Natural killer cell (primary cell): Measurements from ENCODE around the gene DPY19L1. TPM values are rescaled to one million over a fixed set of nuclear protein-coding genes. Genes with fewer than 3 reads are reported as not detected.

Experiments used
- ATAC-seq, 3 donors: fragments of 150-1000 bp in 2 of 3; fragments of 200-7000 bp in 1 of 3; cut with Tn5 transposase; 1 replicate in 1 of 3; 2 replicates in 2 of 3; pipeline ENCODE4 v1.10.0; 2021; ENCODE audit warnings: mild to moderate bottlenecking in 2 of 3, moderate library complexity in 2 of 3
- DNase-seq, 2 donors: peaks; one replicate each; pipeline versions ENCODE4 v3.0.0 to v3.0.0-alpha.2; 2013 to 2021; ENCODE audit warnings: mixed read lengths in 1 of 2
- H3K27ac ChIP-seq: one replicate; pipeline ENCODE4 v1.5.1; 2013; ENCODE audit warnings: mild to moderate bottlenecking, low read length
- H3K27me3 ChIP-seq: one replicate; pipeline ENCODE4 v1.6.1; 2013; ENCODE audit warnings: low read length; ENCODE audit not compliant: control insufficient read depth, insufficient read depth
- H3K36me3 ChIP-seq: one replicate; pipeline ENCODE4 v1.6.1; 2013; ENCODE audit warnings: low read length; ENCODE audit not compliant: control insufficient read depth, insufficient read depth
- H3K4me1 ChIP-seq: one replicate; pipeline ENCODE4 v1.6.1; 2013; ENCODE audit warnings: low read length; ENCODE audit not compliant: control insufficient read depth, insufficient read depth
- H3K4me3 ChIP-seq: one replicate; pipeline ENCODE4 v1.5.1; 2013; ENCODE audit warnings: low read length
- H3K9me3 ChIP-seq: one replicate; pipeline ENCODE4 v1.6.1; 2013; ENCODE audit warnings: low read length; ENCODE audit not compliant: control insufficient read depth, insufficient read depth
- H3K27ac Mint-ChIP-seq, 2 donors: one replicate each; pipeline ENCODE4 v1.8.0; 2022; ENCODE audit warnings: mild to moderate bottlenecking in 2 of 2, mixed read lengths in 2 of 2, moderate library complexity in 1 of 2
- H3K27me3 Mint-ChIP-seq, 2 donors: one replicate each; pipeline ENCODE4 v1.8.0; 2022; ENCODE audit warnings: low read depth in 2 of 2, mixed read lengths in 2 of 2
- H3K36me3 Mint-ChIP-seq: one replicate; pipeline ENCODE4 v1.8.0; 2022; ENCODE audit warnings: mixed read lengths
- H3K4me1 Mint-ChIP-seq, 2 donors: one replicate each; pipeline ENCODE4 v1.8.0; 2022; ENCODE audit warnings: mixed read lengths in 2 of 2
- H3K4me3 Mint-ChIP-seq: one replicate; pipeline ENCODE4 v1.8.0; 2022; ENCODE audit warnings: mild to moderate bottlenecking, moderate library complexity, mixed read lengths
- H3K9me3 Mint-ChIP-seq, 2 donors: one replicate each; pipeline ENCODE4 v1.8.0; 2022; ENCODE audit warnings: mixed read lengths in 2 of 2
- CTCF ChIP-seq: fragments of 200-600 bp; IDR thresholded peaks from one replicate; pipeline ENCODE4 v1.8.0; 2022; ENCODE audit warnings: antibody characterized with exemption
- WGBS: methylation state at CpG from one replicate; pipeline ENCODE4 v1.1.7; 2013; ENCODE audit warnings: missing lambda C conversion rate; ENCODE audit not compliant: insufficient coverage; 5-methylcytosine and 5-hydroxymethylcytosine counted together
- intact Hi-C: fragments of 100-400 bp; cut with micrococcal nuclease; formaldehyde crosslinking; loops from one replicate; pipeline ENCODE4 v1.14.2; 2022
- total RNA-seq, 4 donors: library from RNA; stranded (reverse); fragments of 120-200 nt in 1 of 4; gene quantifications; one replicate each; pipeline versions ENCODE4 v1.2.3 to v1.2.4, GENCODE V29; 2013 to 2022

The DPY19L1 gene
- total RNA-seq, 3 donors from 2014 or later (not counting 1 experiment from before 2014, with no cell fraction given): 13.9 to 25.1 (median 21.7) TPM

GRCh38 chr7:35019801-35020200, 17.5 kb downstream of the DPY19L1 start:
- H3K27ac Mint-ChIP-seq: no peak overlapping the region
- Histone ChIP-seq H3K36me3 (peaks cover 2% of the 10 kb centered on the region), H3K27ac (no peak overlapping the region), H3K9me3 (no peaks in the 10 kb centered on the region), H3K27me3 (no peaks in the 10 kb centered on the region), H3K4me1 (no peaks in the 10 kb centered on the region), H3K4me3 (no peak overlapping the region)
- peaks cover 9% of the 10 kb centered on the region for H3K36me3 Mint-ChIP-seq
- no peak for DNase-seq
- no peak for TF ChIP-seq CTCF
- H3K27me3 Mint-ChIP-seq: no peaks in the 10 kb centered on the region
- intact Hi-C loops: no loop called here
- ATAC-seq: no peak
- H3K9me3 Mint-ChIP-seq: no peaks in the 10 kb centered on the region
- peaks cover 26% of the 10 kb centered on the region in 2 donors for H3K4me1 Mint-ChIP-seq
- WGBS: 97% methylated on average over 3 of the region's 3 CpGs
- no peak overlapping the region for H3K4me3 Mint-ChIP-seq

- TF ChIP-seq CTCF: no peak
- H3K4me3 ChIP-seq: no peak overlapping the region
- H3K27ac ChIP-seq: no peak overlapping the region
- no peaks in the 10 kb centered on the region for H3K9me3 Mint-ChIP-seq
- peaks cover 20% of the 10 kb centered on the region in 2 donors for H3K4me1 Mint-ChIP-seq
- no peaks in the 10 kb centered on the region for H3K4me1 ChIP-seq
- no peak overlapping the region for H3K4me3 Mint-ChIP-seq
- intact Hi-C loops: no loop called here
- DNase-seq: no peak
- ATAC-seq: no peak
- H3K9me3 ChIP-seq: no peaks in the 10 kb centered on the region
- no peaks in the 10 kb centered on the region for H3K27me3 Mint-ChIP-seq
- no peaks in the 10 kb centered on the region for H3K27me3 ChIP-seq
- 89% methylated on average over 1 of the region's 2 CpGs for WGBS
- peaks cover 9% of the 10 kb centered on the region for H3K36me3 Mint-ChIP-seq
- peak overlapping the region in 1 of 2 donors; percentile 8 for H3K27ac Mint-ChIP-seq
- H3K36me3 ChIP-seq: peaks cover 2% of the 10 kb centered on the region
Measured at GRCh38 chr7:35019179-35019729, 18.0 kb downstream of the DPY19L1 start.

DNA sequence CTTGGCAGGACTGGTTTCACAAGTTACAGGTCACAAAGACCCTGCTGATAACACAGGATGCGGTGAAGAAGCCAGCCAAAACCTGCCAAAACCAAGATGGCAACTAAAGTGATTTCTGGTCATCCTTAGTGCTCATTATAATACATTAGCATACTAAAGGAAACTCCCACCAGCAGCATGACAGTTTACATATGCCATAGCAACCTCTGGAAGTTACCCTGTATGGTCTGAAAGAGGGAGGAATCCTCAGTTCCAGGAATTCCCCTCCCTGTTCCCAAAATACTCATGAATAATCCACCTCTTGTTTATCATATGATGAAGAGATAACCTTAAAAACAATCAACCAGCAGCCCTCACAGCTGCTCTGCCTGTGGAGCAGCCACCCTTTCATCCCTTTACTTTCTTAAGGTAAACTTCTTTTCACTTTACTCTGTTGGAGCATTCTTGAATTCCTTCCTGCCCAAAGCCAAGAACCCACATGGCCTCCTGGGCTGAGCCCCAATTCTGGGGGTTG, 21.9 kb downstream of the DPY19L1 start:
- ATAC-seq: peak in 1 of 3 donors; percentile 29
- H3K4me1 Mint-ChIP-seq: peaks cover 12 to 19% of the 10 kb centered on the region in 2 donors
- H3K9me3 ChIP-seq: no peaks in the 10 kb centered on the region
- peak overlapping the region in 1 of 2 donors; percentile 41 for H3K27ac Mint-ChIP-seq
- 79% methylated on average over 1 of the region's 1 CpG for WGBS
- H3K27me3 ChIP-seq: no peaks in the 10 kb centered on the region
- no peak for TF ChIP-seq CTCF
- peaks cover 9% of the 10 kb centered on the region for H3K36me3 Mint-ChIP-seq
- intact Hi-C loops: no loop called here
- no peaks in the 10 kb centered on the region for H3K9me3 Mint-ChIP-seq
- H3K36me3 ChIP-seq: peaks cover 6% of the 10 kb centered on the region
- no peak overlapping the region for H3K27ac ChIP-seq
- DNase-seq: no peak
- no peak overlapping the region for H3K4me3 ChIP-seq
- H3K27me3 Mint-ChIP-seq: no peaks in the 10 kb centered on the region
- no peaks in the 10 kb centered on the region for H3K4me1 ChIP-seq
- H3K4me3 Mint-ChIP-seq: no peak overlapping the region

DNA sequence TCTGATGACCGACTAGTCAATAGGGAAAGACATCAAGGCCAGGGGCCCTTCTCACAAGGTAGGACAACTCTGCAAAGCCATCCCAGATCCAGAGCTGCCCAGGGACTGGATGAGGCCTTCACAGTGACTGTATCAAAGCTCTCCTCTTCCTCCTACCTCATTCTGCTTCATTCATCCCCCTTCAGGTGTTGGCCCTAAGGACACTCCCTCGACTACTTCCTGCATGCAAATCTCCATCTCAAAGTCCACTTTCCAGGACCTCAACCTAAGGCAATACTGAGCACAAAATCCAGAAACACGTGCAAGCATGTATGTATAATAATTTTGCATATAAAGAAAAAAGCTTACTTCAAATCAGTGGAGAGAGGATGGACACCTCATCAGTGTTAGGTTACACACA, 25.1 kb downstream of the DPY19L1 start:
- no peaks in the 10 kb centered on the region for H3K9me3 Mint-ChIP-seq
- peaks cover 6% of the 10 kb centered on the region for H3K36me3 ChIP-seq

More for the DNA sequence above, 25.1 kb downstream of the DPY19L1 start:
- H3K9me3 ChIP-seq: no peaks in the 10 kb centered on the region
- DNase-seq (no peak), ATAC-seq (no peak)
- WGBS: 100% methylated on average over 2 of the region's 3 CpGs
- no peak overlapping the region for H3K4me3 Mint-ChIP-seq
- H3K4me1 Mint-ChIP-seq: peaks cover 6 to 9% of the 10 kb centered on the region in 2 donors
- H3K27ac Mint-ChIP-seq: no peak overlapping the region
- H3K27me3 Mint-ChIP-seq: no peaks in the 10 kb centered on the region
- TF ChIP-seq CTCF: no peak
- H3K4me3 ChIP-seq: no peak overlapping the region
- no peaks in the 10 kb centered on the region for H3K4me1 ChIP-seq
- no peak overlapping the region for H3K27ac ChIP-seq
- intact Hi-C loops: no loop called here
- peaks cover 9% of the 10 kb centered on the region for H3K36me3 Mint-ChIP-seq
- H3K27me3 ChIP-seq: no peaks in the 10 kb centered on the region
